Activated CD4-positive, alpha-beta T cell treated with anti-CD3 and anti-CD28 coated beads, Interleukin-10, Interleukin-2, amounts not matched to agents 100 ng/mL and 50 ng/mL, durations not matched to agents 16 hours and 8 hours (primary cell): ENCODE data around the gene CCNI.
"Not testable (repeated sequence)": the region's sequence is repeated elsewhere in the genome, so short reads cannot be mapped to it uniquely, and the experiment has no call there.

Source experiments
- DNase-seq: peaks from one replicate; pipeline ENCODE4 v3.0.0-alpha.2; 2020

CCNI gene

DNA sequence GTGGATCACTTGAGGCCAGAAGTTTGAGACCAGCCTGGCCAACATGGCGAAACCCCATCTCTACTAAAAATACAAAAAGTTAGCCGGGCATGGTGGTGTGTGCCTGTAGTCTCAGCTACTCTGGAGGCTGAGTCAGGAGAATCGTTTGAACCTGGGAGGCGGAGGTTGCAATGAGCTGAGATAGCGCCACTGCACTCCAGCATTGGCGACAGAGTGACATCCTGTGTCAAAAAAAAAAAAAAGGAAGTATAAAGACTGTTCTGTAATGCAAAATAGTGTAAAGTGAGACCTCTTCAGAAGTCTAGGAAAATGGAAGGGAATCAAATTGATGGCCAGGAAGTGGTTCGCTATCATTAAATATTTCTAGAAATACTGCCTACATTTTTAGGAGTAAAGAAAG is 5.0 kb upstream of the CCNI start:
- DNase-seq: not testable (repeated sequence)

DNA sequence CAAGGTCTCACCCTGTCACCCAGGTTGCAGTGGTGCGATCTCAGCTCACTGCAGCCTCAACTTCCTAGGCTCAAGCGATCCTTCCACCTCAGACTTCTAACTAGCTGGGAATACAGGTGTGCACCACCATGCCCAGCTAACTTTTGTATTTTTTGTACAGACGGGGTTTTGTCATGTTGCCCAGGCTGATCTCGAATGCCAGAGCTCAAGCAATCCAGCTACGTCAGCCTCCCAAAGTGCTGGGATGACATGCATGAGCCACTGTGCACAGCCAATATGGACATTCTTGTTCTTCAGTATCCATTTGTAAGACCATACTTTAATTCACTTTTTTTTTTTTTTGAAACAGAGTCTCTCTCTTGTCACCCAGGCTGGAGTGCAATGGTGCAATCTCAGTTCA is 3.5 kb upstream of the CCNI start:
- DNase-seq: no peak

DNA sequence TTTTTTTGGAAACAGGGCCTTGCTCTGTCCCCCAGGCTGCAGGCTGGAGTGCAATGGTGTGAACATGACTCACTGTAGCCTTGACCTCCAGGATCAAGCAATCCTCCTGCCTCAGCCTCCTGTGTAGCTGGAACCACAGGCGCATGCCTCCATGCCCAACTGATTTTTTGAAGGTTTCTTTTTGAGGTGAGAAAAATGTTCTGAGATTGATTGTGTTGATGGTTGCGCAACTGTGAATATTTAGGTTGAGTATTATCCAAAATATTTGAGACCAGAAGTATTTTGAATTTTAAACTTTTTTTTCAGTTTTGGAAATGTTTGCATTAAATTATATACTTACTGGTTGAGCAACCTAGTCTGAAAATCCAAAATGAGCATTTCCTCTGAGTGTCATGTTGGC is 2.6 kb upstream of the CCNI start:
- DNase-seq: no peak

DNA sequence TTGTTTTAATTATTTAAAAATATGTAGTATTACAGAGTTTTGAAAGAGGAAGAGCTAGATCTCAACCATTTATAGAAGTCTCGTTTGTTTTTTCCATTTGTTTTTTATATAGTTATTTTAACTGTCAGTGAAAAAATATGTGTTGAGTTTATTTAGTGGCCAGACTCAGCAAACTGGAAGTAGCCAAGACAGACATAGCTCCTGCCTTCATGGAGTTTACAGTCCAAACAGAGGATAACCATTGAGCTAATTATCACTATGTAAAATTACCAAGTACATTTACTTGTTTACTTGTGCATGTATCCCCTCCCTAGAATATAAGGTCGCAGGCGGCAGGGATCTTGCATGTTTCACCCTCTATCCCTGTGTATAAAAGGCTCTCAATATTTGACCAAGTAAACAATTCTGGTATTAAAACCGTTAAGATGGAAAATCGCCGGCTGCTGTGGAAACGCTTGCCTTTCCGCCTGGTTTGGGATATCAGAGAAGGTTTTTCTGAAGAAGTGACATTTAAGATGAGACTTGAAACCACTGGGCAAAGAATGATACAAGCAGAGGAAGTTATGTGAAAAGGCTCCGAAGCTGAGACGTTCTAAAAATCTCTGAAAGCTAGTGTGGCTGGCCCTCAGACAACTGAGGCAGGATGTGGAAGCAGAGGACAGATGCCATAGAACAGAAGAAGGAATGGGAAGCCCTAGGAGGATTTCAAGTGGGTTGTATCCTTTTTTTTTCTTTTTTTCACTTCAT is 1.3 kb upstream of the CCNI start:
- DNase-seq: peak; percentile 15

DNA sequence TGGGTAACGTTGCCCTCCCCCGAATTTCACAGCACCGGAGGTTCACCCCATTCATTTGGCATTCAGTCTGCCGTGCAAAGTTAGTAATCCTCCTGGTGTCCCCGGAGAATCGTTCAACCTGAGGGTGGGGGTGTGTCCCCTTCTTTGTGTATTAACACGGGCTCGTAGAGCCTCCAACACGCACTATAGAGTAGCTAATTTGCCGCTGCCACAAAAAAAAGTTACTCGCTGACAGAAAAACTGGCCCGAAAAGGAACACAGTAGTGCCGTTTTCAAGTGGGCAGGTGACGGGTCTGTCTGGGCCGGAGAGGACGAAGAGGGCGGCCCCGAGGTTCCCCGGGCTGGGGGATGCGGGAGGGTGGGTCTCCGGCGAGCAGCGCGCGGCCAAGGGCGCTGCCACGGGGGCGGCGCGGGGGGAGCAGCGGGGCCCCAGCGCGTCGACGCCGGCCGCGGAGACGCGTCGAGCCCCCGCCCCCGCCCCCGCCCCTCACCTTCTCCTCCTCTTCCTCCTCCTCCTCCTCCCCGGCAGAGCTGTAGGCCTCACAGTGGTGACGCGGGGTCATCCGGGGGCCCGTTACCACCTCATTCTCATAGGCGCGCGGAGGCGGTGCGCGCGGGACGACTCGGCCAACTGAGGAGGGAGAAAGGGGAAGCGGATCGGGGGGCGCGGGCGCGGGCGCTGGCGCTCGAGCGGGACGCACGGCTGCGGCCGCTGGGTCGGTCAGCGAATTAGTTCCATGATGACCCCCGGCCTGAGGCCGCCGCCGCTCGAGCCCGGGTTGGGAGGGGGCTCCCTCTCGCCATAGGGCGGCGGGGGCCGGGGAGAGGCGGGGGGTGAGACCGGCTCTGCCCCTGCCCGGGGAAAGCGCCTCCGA is 571 bp downstream of the CCNI start:
- DNase-seq: peak; percentile 89

DNA sequence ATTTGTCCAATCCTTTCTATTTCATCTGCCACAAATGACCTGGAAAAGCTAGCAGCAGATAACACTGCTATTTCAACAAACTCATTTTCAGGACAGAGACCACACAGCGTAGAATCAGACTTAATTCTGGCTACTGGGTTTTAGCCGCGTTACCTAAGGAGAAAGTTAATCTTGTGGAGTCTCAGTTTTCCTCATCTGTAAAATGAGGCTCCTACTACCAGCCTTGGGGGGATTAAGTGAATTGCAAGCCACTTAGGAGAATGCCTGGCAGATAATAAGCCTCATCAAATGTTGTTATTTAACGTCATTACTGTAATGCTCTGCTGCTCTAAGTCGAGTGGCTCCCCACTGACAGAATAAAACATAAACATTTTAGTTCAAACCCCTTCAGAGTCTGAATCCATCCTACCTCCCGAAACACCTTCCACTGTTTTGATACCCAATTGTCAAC is 1.4 kb downstream of the CCNI start:
- no peak for DNase-seq

DNA sequence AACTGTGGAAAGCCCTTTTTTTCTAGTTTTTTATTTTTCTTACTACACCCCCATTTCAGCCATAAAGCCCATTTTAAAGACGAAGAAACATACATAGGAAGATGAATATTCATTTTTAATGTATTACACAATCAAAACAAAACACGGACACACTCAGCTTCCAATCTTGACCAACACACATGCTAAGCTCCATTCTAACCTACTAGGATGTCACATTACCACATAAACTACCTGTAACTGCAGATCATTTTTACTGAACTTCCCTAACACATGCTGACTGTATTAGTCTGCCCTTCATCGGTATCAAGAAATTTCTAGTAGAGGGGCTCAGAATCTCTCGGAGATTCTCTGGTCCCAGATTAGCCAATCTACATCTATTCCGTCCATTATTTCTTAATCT is 1.8 kb downstream of the CCNI start:
- DNase-seq: no peak

DNA sequence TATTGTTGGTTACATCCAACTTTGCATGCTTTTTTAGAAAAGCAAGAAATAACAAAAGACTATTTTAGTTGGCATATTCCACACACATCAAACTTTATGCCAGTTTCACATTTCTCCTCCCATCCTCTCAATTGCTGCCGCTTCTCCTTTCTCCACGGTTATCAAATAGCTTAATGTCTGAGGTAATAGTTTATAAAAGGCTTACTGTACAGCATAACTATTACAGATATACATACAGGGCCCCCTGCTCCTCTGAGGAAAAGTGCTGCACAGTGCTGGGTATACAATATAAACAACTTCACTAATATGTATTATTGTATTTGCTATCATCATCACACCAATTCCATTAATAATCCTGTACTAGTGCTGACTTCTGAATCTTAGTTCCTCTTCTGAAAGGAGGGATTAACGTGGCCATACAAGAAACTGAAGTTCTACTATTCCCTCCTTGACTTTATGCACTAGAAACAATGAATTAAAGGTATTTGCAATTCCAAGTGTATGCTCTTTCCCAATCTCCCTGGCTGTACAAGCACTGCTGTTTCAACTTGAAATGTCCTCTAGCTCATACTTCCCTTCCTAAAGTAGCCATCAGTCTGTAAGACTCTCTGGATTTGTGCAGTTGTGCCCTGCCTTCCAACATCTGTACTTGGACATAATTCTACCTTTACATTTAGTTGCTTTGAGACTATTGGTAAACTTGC is 2.5 kb downstream of the CCNI start:
- DNase-seq: no peak

DNA sequence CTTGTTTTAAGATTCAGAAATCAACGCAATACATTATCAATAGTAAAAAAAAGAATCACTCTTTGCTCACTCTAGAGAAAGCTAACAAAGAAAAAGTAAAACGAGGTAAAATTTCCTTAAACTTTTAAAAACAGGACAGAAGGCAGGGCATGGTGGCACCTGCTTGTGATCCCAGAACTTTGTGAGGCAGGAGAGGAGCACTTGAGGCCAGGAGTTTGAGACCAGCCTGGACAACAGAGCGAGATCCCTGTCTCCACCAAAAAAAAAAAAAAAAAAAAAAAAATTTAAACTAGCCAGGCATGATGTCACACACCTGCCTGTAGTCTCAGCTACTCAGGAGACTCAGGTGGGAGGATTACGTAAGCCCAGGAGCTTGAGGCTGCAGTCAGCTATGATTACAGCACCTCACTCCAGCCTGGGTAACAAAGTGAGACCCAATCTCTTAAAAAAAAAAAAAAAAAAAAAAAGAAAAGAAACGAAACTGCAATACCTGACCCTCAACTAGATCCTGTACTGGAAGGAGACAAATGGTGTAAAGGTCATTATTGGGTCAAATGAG is 3.5 kb downstream of the CCNI start:
- no peak for DNase-seq

DNA sequence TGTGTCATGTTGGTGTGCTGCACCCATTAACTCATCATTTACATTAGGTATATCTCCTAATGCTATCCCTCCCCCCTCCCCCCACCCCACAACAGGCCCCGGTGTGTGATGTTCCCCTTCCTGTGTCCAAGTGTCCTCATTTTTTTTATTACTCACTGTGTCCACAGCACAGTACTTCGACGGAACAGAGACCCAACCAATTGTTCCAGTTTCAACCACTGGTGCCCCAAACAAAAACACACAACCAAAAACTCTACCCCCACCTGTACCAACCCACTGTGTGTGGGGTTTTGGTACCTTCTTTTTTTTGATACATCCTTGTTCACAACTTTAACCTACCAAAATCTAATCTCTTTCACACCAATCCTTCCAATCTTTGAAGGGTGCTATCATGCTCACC is 6.3 kb downstream of the CCNI start:
- DNase-seq: not testable (repeated sequence)

DNA sequence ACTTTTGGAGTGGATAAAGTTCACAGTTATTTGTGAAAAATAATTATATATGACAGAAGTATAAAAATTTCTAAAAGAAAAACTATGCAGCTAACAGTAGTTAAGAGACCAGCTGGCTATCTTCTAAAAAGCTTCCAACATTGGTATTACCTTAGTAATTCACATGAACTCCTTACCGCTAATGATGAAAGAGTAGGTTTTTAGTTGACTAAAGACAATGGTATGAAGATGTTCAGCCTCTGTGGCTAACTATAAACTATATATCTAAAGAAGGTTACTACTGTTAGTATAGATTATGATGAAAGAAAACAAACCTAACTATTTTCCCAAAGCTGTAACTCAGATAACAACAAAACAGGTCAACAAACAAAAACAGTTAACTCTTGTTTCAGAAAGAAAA is 10.4 kb downstream of the CCNI start:
- no peak for DNase-seq

DNA sequence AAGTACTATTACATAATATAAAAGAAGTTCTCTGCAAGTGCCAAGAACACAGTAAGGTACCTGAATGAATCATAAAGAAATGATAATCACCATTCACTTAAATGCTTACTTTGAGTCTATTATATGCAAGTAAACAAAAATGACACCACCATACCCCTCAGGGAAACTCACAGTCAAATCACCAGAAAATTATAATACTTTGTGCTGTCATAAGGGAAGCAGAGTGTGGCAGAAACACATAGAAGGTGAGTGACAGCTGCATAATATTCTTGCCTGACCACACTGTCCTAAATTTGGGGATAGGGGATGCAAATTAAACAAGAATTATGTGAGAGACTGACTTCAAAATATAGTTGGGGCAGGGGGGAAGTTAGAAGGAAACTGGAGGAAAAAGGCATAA is 12.9 kb downstream of the CCNI start:
- no peak for DNase-seq

DNA sequence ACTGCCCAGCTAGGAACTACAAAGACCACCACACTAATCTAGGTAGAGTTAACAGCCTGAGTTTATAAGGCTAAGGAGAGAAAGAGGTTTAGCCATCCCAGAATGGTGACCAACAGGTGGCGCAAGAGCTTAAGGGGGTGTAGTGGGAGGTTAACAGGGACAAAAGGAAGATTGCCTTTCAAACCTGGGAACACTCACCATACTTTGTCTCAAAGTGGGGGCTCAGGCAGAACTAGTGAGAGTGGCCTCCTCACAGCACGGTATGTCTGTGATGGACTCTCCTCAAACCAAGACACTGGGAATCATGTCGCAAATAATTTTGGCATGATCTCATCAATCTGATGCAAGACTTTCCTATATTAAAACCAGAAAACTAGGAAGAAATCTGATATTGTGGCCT is 23.4 kb downstream of the CCNI start:
- DNase-seq: peak; percentile 54

DNA sequence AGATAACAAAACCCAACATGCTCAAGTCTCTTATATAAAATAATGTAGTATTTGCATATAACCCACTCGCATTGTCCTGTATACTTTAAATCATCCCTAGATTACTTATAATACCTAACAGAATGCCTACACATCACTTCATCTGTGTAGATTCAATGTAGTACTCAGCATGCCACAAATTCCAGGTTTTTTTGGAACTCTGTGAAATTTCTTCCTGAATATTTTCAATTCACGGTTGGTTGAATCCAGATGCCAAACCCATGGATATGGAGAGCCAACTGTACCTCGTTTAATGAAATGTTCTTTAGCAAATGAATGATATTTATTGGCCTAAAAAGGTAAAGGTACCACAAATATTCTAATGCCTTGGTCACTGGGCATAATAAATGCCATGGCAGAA is 24.8 kb downstream of the CCNI start:
- DNase-seq: no peak

DNA sequence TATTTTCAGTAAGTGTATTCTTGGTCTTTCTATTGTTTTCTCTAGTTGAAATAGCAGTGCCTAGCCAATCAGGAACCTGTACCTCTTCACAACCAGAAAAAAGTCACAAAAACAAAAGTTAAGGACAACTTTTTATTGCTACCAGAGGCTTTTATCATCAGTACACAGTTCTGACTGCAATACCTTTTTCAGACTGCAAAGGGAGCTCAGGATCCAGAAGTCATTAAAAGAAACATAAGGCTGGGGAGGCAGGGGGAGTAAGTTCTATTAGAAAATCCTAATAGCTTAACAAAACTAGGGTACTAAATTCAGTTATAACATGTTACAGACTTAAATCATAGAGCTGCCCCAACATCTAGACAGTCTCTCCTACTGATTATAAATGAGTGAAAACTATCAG is 28.8 kb downstream of the CCNI start:
- DNase-seq: no peak

DNA sequence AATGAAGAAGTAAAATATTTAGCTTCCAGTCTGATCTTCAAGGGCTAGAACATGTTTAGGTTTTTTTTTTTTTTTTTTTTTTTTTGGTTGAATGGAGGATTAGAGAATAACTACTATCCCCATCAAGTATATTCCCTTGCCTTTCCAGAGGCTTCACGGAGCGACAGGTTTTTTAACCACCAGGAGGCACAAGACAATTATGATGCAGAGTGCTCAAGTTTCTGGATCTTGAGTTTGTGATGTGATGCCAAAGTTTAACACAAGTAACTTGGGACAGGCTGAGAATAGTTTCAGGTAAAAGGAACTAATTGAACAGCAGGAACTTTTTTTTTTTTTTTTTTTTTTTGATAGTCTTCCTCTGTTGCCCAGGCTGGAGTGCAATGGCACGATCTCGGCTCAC is 30.3 kb downstream of the CCNI start:
- DNase-seq: no peak

DNA sequence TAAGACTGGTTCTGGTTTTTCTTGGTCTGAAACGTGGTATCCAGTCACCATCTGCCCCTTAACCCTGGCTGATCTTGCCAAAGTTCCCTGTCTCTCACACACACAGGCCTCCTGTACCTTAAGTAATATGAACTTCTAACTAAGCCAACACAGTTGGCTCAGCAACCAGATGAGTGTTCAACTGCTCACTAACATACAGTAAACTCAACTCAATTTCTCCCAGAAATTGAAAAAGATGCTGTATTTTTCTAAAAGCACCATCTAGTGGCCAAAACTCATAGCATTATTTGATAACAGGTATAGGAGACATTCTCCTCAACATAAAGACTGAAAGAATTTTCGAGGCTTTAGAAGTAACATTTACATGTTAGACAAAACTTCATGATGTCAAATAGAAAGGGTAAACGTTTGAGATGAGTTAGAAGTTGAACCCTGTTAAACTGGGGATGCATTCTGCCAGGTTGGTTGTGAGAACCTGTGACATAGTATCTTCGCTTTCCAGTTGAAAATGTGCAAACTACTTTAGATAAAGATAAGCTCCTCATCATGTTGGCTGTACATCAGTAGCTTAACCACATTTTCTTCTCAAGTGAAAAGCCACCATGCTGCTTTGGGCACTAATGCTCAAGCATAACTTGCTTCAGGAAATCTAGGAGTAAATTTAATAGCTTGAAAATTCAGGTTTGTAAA is 31.2 kb downstream of the CCNI start:
- peak; percentile 48 for DNase-seq

DNA sequence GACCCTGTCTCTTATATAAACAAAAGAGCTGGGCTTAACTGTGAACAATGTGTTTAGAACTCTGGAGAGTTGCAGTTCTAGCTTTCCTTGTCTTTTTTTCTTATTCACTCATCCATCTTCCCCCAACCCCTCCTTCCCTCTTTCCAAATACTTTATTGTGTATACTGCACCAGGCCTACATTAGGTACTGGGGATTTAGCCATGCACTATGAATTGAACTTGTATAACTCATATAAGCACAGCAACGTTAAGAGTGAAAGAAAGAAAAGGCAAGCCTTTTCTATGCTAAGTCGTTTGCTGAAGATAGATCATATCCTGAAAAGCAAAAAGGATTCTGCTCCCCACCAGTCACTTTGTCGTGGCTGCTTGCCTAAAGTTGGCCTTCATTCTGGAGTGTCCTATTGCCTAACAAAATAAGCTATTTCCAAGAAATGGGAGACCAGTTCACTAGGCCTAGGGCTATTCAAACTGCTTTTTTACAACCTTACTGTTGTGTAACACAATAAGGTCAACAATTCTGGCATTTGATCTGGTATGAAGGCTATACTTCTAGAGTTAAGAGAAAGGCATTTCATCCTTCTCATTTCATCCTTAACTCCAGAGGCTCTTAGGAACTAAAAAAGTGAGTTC is 32.2 kb downstream of the CCNI start:
- DNase-seq: no peak

DNA sequence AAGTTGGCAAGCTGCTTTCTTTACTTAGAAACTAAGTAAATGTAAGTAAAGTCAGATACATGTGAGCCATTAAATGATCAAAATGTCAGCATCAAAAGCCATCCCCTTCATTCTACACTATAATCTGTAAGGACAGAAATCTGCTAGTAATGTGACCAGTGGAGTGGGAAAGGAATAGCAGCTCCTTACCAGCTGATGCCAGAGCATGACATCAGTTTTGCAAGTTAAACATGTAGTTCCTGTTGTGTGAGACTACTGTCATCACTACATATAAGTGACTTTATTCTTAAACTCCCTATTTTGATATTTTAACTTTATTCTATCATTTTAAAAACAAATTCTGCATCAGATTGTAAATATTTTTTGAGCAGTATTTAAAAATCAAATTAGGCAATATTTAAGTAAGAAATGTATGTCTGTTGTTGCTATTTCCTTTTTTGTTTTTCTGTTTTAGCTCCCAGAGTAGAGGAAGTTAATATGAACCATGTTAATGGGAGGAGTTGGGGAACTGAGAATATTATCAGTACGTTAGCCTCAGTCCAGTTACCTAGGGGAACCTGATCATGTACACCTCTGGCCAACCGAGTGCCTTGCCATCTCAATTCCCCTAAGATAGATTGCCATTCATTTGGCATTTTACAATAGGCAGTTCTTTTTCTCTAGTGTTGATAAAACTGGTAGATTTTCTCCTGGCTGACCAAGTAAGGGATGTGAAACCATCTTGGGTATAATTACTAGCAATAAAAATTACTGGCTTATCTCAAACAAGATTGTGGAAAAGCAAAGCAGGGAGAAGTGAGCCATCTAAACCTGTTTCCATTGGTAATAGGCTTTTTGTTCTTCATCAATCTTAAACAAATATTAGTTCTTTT is 34.7 kb downstream of the CCNI start:
- DNase-seq: no peak

DNA sequence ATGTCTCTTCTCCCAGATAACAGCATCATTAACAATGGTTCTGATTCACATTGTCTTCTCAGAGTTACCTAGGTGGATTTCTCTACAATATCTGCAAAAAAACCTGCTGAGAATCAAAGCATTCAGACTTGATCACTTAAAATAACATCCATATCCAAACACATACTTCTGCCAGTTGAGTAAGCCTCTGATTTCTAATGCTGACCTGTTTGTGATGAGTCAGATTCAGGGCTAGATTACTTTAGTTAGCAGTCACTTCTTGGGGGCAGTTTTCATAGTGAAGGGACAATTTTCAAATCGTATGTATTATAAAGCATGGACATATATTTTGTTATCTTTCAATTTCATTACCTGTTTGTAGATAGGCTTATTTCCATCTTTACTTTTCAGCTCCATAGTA is 35.5 kb downstream of the CCNI start:
- no peak for DNase-seq

DNA sequence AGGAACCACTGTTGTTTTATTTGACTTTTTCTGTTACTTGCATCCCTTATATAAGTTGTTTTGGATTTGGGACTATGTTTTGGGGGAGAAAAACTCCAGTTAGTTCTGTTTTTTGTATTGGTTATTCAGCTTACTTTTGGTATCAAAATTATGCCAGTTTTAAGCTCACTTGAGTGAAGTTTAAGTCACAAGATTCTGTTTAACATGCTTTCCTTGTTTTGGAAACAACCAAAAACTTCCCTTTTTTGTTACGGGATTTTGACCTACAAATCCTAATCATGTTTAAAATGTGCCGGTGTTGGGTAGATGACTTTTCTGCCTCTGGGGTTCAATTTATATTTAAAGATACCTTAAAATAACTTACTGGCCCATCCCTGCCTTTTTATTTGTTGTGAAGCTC is 36.0 kb downstream of the CCNI start:
- DNase-seq: no peak
